Stimulated activated naive CD8-positive, alpha-beta T cell treated with anti-CD3 and anti-CD28 coated beads, Interleukin-15, amount 100 ng/mL, for 72 hours (primary cell): ENCODE data around the gene KCNRG.

Source experiments
- ATAC-seq: fragments of 150-1000 bp; cut with Tn5 transposase; 2 replicates; pipeline ENCODE4 v1.10.0; 2021; ENCODE audit warnings: mild to moderate bottlenecking, moderate library complexity
- DNase-seq, 2 donors: peaks; one replicate each; pipeline ENCODE4 v3.0.0; 2021 to 2022
- H3K27ac Mint-ChIP-seq, 2 donors: one replicate each; pipeline ENCODE4 v1.8.0; 2022; ENCODE audit warnings: mild to moderate bottlenecking in 2 of 2, mixed read lengths in 2 of 2, moderate library complexity in 2 of 2
- H3K27me3 Mint-ChIP-seq: one replicate; pipeline ENCODE4 v1.8.0; 2022; ENCODE audit warnings: mixed read lengths
- H3K4me1 Mint-ChIP-seq: one replicate; pipeline ENCODE4 v1.8.0; 2022; ENCODE audit warnings: mild to moderate bottlenecking, mixed read lengths
- H3K4me3 Mint-ChIP-seq, 2 donors: one replicate each; pipeline ENCODE4 v1.8.0; 2022; ENCODE audit warnings: mild to moderate bottlenecking in 2 of 2, mixed read lengths in 2 of 2, moderate library complexity in 1 of 2
- H3K9me3 Mint-ChIP-seq, 2 donors: one replicate each; pipeline ENCODE4 v1.8.0; 2022; ENCODE audit warnings: mixed read lengths in 2 of 2

KCNRG gene

GRCh38 chr13:49997955-49998354 lies 17.3 kb upstream of the KCNRG start:
- Mint-ChIP-seq H3K27me3 (no peaks in the 10 kb centered on the region), H3K4me1 (peaks cover 42% of the 10 kb centered on the region), H3K4me3 (peak overlapping the region; percentile 85 to 89), H3K27ac (peak overlapping the region; percentile 4 to 12), H3K9me3 (no peaks in the 10 kb centered on the region)
- DNase-seq (no peak), ATAC-seq (no peak)

DNA sequence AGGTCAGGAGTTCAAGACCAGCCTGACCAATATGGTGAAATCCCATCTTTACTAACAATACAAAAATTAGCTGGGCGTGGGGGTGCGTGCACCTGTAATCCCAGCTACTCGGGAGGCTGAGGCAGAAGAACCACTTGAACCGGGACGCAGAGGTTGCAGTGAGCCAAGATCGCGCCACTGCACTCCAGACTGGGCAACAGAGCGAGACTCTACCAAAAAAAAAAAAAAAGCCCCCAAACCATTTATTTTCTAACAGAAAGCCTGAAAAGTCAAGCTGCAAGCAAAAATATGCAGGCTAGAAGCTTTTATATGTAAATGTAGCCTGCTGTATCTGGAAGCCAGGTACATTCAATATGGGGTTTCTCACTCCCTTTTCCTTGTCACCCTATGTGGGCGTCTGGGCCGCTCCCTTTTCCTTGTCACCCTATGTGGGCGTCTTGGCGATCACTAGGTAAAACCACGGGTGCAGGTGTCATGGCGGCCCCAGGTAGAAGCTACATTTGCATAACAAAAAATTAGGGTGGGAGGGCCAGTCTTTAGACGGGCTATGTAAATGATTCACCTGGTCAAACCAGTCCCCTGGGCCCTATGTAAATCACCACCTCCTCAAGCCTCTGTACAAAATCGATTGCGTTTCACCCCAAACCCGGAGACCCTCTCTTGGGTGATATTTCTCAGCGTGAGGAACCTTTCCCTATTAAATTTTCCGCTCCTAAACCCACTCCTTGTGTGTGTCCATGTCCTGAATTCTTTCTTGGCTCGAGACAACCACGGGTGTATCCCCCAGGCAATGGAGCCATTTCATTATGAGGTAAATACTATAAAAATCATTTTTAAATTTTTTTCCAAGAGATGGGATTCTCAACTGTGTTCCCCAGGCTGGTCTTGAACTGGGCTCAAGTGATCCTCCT lies 16.3 kb upstream of the KCNRG start:
- DNase-seq: no peak
- Mint-ChIP-seq H3K4me1 (peaks cover 42% of the 10 kb centered on the region), H3K27me3 (no peaks in the 10 kb centered on the region), H3K9me3 (no peaks in the 10 kb centered on the region), H3K4me3 (peak overlapping the region; percentile 85 to 89), H3K27ac (peak overlapping the region in 1 of 2 donors; percentile 59)
- no peak for ATAC-seq

DNA sequence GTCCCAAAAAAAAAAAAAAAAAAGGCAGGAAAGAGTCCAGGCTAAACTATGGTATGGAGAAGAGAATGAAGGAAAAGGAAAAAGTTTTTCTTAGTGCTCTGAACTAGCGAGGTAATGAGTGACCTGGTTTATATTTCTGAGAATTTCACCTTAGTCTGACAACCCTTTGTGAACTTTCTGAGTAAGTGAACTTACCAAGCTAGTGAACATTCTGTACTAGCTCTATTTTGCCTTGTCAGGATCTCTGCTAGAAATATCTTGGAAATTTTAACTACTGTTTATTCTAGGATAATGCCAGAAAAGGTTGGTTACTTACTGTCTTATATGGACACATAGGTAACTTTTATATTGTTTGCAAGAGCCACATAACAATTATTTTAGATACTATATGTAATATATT lies 14.0 kb upstream of the KCNRG start:
- ATAC-seq (no peak), DNase-seq (no peak)
- Mint-ChIP-seq H3K27ac (no peak overlapping the region), H3K27me3 (no peaks in the 10 kb centered on the region), H3K9me3 (no peaks in the 10 kb centered on the region), H3K4me1 (peaks cover 48% of the 10 kb centered on the region), H3K4me3 (no peak overlapping the region)

- DNase-seq (no peak), ATAC-seq (no peak)
- Mint-ChIP-seq H3K4me3 (no peak overlapping the region), H3K27ac (no peak overlapping the region), H3K9me3 (no peaks in the 10 kb centered on the region), H3K27me3 (no peaks in the 10 kb centered on the region), H3K4me1 (peaks cover 18% of the 10 kb centered on the region)
These were observed 8.7 kb upstream of the KCNRG start for GRCh38 chr13:50006426-50007135.

DNA sequence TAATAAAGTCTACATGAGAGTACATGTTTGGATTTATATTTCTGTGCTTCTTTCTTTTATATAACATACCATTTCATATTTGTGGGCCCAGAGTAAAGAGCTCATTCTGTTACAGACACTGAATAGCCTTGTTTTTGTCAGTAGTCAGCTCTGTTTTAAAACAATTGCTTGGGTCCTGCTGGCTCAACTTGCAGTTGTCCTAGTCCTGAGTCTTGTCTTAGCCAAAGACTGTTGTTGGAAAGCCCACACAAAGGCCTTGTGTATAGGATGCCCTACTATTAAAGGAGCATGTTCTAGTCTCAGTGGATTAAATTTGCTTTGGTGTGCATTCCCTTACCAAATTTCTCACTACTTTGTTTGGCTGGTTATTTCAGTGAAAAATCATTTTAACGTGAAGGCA lies 3.8 kb upstream of the KCNRG start:
- no peaks in the 10 kb centered on the region for H3K27me3 Mint-ChIP-seq
- peaks cover 2% of the 10 kb centered on the region for H3K4me1 Mint-ChIP-seq
- no peaks in the 10 kb centered on the region for H3K9me3 Mint-ChIP-seq
- H3K27ac Mint-ChIP-seq: peak overlapping the region in 1 of 2 donors; percentile 69
- no peak for ATAC-seq
- no peak overlapping the region for H3K4me3 Mint-ChIP-seq
- no peak for DNase-seq

DNA sequence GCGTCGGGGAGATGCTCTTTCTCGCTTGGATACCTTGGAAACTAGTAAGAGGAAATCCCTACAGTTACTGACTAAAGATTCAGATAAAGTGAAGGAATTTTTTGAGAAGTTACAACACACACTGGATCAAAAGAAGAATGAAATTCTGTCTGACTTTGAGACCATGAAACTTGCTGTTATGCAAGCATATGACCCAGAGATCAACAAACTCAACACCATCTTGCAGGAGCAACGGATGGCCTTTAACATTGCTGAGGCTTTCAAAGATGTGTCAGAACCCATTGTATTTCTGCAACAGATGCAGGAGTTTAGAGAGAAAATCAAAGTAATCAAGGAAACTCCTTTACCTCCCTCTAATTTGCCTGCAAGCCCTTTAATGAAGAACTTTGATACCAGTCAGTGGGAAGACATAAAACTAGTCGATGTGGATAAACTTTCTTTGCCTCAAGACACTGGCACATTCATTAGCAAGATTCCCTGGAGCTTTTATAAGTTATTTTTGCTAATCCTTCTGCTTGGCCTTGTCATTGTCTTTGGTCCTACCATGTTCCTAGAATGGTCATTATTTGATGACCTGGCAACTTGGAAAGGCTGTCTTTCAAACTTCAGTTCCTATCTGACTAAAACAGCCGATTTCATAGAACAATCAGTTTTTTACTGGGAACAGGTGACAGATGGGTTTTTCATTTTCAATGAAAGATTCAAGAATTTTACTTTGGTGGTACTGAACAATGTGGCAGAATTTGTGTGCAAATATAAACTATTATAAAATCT lies 2.7 kb upstream of the KCNRG start:
- H3K27ac Mint-ChIP-seq: peak overlapping the region in 1 of 2 donors; percentile 53

GRCh38 chr13:50014386-50014785 lies 858 bp upstream of the KCNRG start:
- Mint-ChIP-seq H3K4me3 (no peak overlapping the region), H3K9me3 (no peaks in the 10 kb centered on the region), H3K27ac (no peak overlapping the region), H3K27me3 (no peaks in the 10 kb centered on the region), H3K4me1 (peaks cover 5% of the 10 kb centered on the region)
- no peak for ATAC-seq
- no peak for DNase-seq

More for the DNA sequence above, 2.7 kb upstream of the KCNRG start:
- Mint-ChIP-seq H3K4me3 (no peak overlapping the region), H3K9me3 (no peaks in the 10 kb centered on the region), H3K27me3 (no peaks in the 10 kb centered on the region), H3K4me1 (no peaks in the 10 kb centered on the region)
- DNase-seq: no peak
- no peak for ATAC-seq

DNA sequence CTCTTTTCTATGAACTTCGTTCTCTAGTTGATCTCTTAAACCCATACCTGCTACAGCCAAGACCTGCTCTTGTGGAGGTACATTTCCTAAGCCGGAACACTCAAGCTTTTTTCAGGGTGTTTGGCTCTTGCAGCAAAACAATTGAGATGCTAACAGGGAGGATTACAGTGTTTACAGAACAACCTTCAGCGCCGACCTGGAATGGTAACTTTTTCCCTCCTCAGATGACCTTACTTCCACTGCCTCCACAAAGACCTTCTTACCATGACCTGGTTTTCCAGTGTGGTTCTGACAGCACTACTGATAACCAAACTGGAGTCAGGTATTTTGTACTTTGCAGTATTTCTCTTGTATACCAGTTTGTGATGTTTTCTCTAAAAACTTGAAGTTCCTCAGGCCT lies 506 bp downstream of the KCNRG start:
- no peaks in the 10 kb centered on the region for H3K9me3 Mint-ChIP-seq
- DNase-seq (no peak), ATAC-seq (no peak)
- H3K27ac Mint-ChIP-seq: no peak overlapping the region
- H3K4me1 Mint-ChIP-seq: peaks cover 5% of the 10 kb centered on the region
- no peaks in the 10 kb centered on the region for H3K27me3 Mint-ChIP-seq
- H3K4me3 Mint-ChIP-seq: no peak overlapping the region

DNA sequence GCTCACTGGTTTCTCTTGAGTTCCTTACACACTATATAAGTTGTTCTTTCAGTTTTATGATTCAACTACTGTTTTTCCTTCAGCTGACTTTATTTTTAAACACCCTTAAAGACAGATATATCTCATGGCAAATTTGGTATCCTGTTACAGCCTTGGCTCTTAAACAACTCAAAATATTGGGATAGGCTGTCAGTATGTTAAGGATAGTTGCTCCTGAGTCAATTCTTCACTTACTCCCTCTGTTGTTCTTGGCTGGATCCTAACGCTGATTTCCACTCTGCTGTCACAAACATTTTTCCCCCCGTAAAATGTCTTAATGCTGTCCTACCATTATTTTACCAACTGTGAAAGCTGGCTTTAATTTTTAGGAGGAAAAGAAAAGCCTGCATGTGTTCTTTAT lies 1.2 kb downstream of the KCNRG start:
- DNase-seq: no peak
- H3K4me1 Mint-ChIP-seq: peaks cover 5% of the 10 kb centered on the region
- H3K27ac Mint-ChIP-seq: no peak overlapping the region
- no peak for ATAC-seq
- no peaks in the 10 kb centered on the region for H3K27me3 Mint-ChIP-seq
- H3K9me3 Mint-ChIP-seq: no peaks in the 10 kb centered on the region
- H3K4me3 Mint-ChIP-seq: no peak overlapping the region

DNA sequence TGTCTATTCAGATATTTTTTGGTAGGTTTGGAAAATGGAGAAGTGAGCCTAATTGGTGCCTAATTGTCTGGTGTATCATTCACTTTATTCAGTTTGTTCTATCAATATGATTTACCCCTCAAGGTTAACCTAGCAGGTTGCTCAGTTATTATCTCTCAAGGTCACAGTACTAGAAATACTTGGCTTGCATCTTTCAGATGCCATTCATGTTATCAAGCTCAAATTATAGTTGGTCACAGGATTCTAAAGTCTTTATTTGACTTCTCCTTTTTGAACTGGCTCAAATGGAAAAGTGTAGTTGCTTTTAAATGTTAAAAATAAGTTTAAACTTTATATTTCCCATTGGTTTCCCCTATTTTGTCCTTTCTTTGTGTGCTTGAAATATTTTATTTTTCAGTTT lies 2.6 kb downstream of the KCNRG start:
- Mint-ChIP-seq H3K4me1 (peaks cover 5% of the 10 kb centered on the region), H3K27ac (no peak overlapping the region), H3K27me3 (no peaks in the 10 kb centered on the region), H3K9me3 (no peaks in the 10 kb centered on the region), H3K4me3 (no peak overlapping the region)
- DNase-seq (no peak), ATAC-seq (no peak)

- ATAC-seq (no peak), DNase-seq (no peak)
- no peaks in the 10 kb centered on the region for H3K4me1 Mint-ChIP-seq
- H3K27ac Mint-ChIP-seq: no peak overlapping the region
- H3K9me3 Mint-ChIP-seq: no peaks in the 10 kb centered on the region
- H3K27me3 Mint-ChIP-seq: no peaks in the 10 kb centered on the region
- H3K4me3 Mint-ChIP-seq: no peak overlapping the region
These were observed 10.2 kb downstream of the KCNRG start for GRCh38 chr13:50025436-50025835.

- no peaks in the 10 kb centered on the region for H3K9me3 Mint-ChIP-seq
- peak; percentile 39 for ATAC-seq
- no peaks in the 10 kb centered on the region for H3K4me1 Mint-ChIP-seq
- H3K27ac Mint-ChIP-seq: no peak overlapping the region
- H3K4me3 Mint-ChIP-seq: no peak overlapping the region
- DNase-seq: no peak
- H3K27me3 Mint-ChIP-seq: no peaks in the 10 kb centered on the region
These were observed 11.7 kb downstream of the KCNRG start for GRCh38 chr13:50026788-50027473.

DNA sequence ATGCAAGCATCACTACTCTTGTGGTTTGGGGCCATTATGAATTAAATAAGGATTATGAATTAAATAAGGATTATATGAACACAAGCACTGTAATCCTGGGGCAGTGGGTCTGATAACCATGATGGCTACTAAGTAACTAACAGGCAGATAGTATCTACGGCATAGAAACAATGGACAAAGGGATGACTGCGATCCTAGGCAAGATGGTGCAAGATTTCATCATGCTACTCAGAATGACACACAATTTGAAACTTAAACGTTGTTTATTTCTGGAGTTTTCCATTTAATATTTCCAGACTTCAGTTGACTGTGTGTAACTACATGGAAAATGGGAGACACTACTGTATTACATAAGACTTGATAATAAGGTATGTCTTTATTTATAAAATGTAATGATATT lies 15.1 kb downstream of the KCNRG start:
- Mint-ChIP-seq H3K27ac (peak overlapping the region in 1 of 2 donors; percentile 40), H3K4me3 (no peak overlapping the region), H3K9me3 (no peaks in the 10 kb centered on the region), H3K27me3 (no peaks in the 10 kb centered on the region), H3K4me1 (no peaks in the 10 kb centered on the region)
- ATAC-seq: no peak
- DNase-seq: no peak

DNA sequence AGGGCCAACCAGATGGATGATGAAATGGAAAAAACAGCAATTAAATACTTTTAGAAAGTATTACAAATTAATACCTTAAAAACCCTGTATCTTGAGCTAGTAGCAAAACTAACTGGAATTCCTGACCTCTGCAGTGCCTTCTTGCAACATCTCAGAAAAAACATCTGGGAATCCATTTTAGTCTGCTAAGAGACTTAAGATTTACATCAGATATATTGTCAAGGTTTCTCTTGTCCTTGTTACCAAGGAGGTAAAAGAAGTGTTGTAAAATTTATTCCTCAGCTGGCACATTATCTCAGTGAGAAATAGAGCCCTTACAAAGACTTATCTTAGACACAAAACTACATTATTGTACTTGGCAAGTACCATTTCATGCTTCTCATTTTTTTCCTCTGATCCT lies 18.5 kb downstream of the KCNRG start:
- no peak overlapping the region for H3K27ac Mint-ChIP-seq
- no peak for ATAC-seq
- H3K4me3 Mint-ChIP-seq: no peak overlapping the region
- no peaks in the 10 kb centered on the region for H3K27me3 Mint-ChIP-seq
- H3K4me1 Mint-ChIP-seq: no peaks in the 10 kb centered on the region
- H3K9me3 Mint-ChIP-seq: no peaks in the 10 kb centered on the region
- DNase-seq: no peak

GRCh38 chr13:50037788-50038187 lies 22.5 kb downstream of the KCNRG start:
- DNase-seq (no peak), ATAC-seq (no peak)
- H3K4me1 Mint-ChIP-seq: no peaks in the 10 kb centered on the region
- H3K27me3 Mint-ChIP-seq: no peaks in the 10 kb centered on the region
- H3K9me3 Mint-ChIP-seq: no peaks in the 10 kb centered on the region
- no peak overlapping the region for H3K4me3 Mint-ChIP-seq
- H3K27ac Mint-ChIP-seq: no peak overlapping the region
